PC-9 (cell line): ENCODE results near the gene BCL2.

Experiments
- EZH2 ChIP-seq: fragments of 200-600 bp; sonication (generic); IDR thresholded peaks from 2 replicates; pipeline ENCODE4 v1.8.0; 2017; ENCODE audit warnings: antibody characterized with exemption, low read depth
- TF ChIP-seq, protein P1 (sequence below): fragments of 200-600 bp; sonication (generic); conservative IDR thresholded peaks from 2 replicates; pipeline ENCODE4 v1.6.1; 2017; ENCODE audit warnings: mixed run types, antibody characterized with exemption, mild to moderate bottlenecking, moderate library complexity

DNA sequence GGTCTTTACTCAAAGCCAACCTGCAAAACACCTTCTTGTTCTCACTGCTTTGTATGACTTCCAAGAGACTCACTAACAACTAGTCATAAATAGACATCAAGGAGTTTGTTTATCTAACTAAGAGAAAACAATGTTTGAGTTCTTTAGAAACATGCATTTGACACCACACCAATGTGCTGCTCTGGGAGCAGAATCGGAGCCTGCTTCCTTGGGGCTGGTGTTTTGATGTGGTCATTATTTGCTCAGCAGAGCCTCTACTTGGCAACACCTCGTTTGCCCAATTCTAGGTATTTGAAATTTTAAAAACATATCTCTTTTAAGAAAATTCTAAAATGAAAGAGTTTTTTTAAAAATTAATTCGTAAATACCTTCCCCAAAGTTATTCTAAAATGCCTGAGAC, 167.5 kb downstream of the BCL2 start:
- TF ChIP-seq, protein P1, sequence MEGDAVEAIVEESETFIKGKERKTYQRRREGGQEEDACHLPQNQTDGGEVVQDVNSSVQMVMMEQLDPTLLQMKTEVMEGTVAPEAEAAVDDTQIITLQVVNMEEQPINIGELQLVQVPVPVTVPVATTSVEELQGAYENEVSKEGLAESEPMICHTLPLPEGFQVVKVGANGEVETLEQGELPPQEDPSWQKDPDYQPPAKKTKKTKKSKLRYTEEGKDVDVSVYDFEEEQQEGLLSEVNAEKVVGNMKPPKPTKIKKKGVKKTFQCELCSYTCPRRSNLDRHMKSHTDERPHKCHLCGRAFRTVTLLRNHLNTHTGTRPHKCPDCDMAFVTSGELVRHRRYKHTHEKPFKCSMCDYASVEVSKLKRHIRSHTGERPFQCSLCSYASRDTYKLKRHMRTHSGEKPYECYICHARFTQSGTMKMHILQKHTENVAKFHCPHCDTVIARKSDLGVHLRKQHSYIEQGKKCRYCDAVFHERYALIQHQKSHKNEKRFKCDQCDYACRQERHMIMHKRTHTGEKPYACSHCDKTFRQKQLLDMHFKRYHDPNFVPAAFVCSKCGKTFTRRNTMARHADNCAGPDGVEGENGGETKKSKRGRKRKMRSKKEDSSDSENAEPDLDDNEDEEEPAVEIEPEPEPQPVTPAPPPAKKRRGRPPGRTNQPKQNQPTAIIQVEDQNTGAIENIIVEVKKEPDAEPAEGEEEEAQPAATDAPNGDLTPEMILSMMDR: no peak
- TF ChIP-seq EZH2: no peak
